DOHH2 (cell line): ENCODE results near the gene EML1.

ENCODE experiments used
- H3F3A ChIP-seq: fragments of 200-600 bp; sonication (generic), shearing (Covaris generic); 2 replicates; pipeline ENCODE4 v1.6.0; 2016; ENCODE audit warnings: antibody characterized with exemption, mild to moderate bottlenecking; ENCODE audit not compliant: control insufficient read depth, insufficient read depth
- H3K27ac ChIP-seq: fragments of 200-600 bp; sonication (generic); 2 replicates; pipeline ENCODE4 v1.5.1; 2014; ENCODE audit warnings: low read depth, mild to moderate bottlenecking, low read length, moderate library complexity
- H3K27me3 ChIP-seq: fragments of 200-600 bp; sonication (generic); 2 replicates; pipeline ENCODE4 v1.6.1; 2014; ENCODE audit warnings: mild to moderate bottlenecking, low read length, mixed read lengths; ENCODE audit not compliant: control insufficient read depth
- H3K36me3 ChIP-seq: fragments of 200-600 bp; sonication (generic); 2 replicates; pipeline ENCODE4 v1.6.1; 2014; ENCODE audit warnings: mild to moderate bottlenecking, low read length, moderate library complexity, mixed read lengths; ENCODE audit not compliant: control insufficient read depth
- H3K4me1 ChIP-seq: fragments of 200-600 bp; sonication (generic); 2 replicates; pipeline ENCODE4 v1.6.1; 2014; ENCODE audit warnings: mild to moderate bottlenecking, low read length, mixed read lengths; ENCODE audit not compliant: control insufficient read depth
- H3K4me2 ChIP-seq: fragments of 200-600 bp; sonication (generic); 2 replicates; pipeline ENCODE4 v1.6.0; 2014; ENCODE audit warnings: mild to moderate bottlenecking, low read length, moderate library complexity
- H3K4me3 ChIP-seq: fragments of 200-600 bp; sonication (generic); 2 replicates; pipeline ENCODE4 v1.5.1; 2014; ENCODE audit warnings: mild to moderate bottlenecking, low read length, mixed read lengths
- H3K79me2 ChIP-seq: fragments of 200-600 bp; sonication (generic); 2 replicates; pipeline ENCODE4 v1.6.1; 2014; ENCODE audit warnings: mild to moderate bottlenecking, low read length, mixed read lengths; ENCODE audit not compliant: control insufficient read depth
- H3K9me2 ChIP-seq: fragments of 200-600 bp; sonication (generic); replicated peaks from 2 replicates; pipeline ENCODE4 v1.6.1; 2014; ENCODE audit warnings: mild to moderate bottlenecking, low read length, mixed read lengths; ENCODE audit not compliant: control insufficient read depth
- H3K9me3 ChIP-seq: fragments of 200-600 bp; sonication (generic); 2 replicates; pipeline ENCODE4 v1.6.1; 2014; ENCODE audit warnings: antibody characterized with exemption, low read length, mixed read lengths; ENCODE audit not compliant: control insufficient read depth, insufficient read depth
- H4K20me1 ChIP-seq: fragments of 200-600 bp; sonication (generic); 2 replicates; pipeline ENCODE4 v1.6.0; 2014; ENCODE audit warnings: low read depth, mild to moderate bottlenecking, antibody characterized with exemption, low read length, moderate library complexity; ENCODE audit not compliant: control insufficient read depth, insufficient read depth
- CTCF ChIP-seq: fragments of 200-600 bp; sonication (generic); IDR thresholded peaks from one replicate; pipeline ENCODE4 v1.5.1; 2014; ENCODE audit warnings: antibody characterized with exemption, mild to moderate bottlenecking, low read depth, low read length; ENCODE audit not compliant: poor library complexity, severe bottlenecking
- EZH2phosphoT487 ChIP-seq: fragments of 200-600 bp; sonication (generic); IDR thresholded peaks from 2 replicates; pipeline ENCODE4 v1.6.1; 2017; ENCODE audit warnings: borderline replicate concordance, mild to moderate bottlenecking, antibody characterized with exemption, low read length, moderate library complexity, mixed read lengths

The EML1 gene

GRCh38 chr14:99958380-99958779, 165.2 kb downstream of the EML1 start:
- H3K79me2 ChIP-seq = no peaks in the 10 kb centered on the region
- H3K27me3 ChIP-seq = no peaks in the 10 kb centered on the region

DNA sequence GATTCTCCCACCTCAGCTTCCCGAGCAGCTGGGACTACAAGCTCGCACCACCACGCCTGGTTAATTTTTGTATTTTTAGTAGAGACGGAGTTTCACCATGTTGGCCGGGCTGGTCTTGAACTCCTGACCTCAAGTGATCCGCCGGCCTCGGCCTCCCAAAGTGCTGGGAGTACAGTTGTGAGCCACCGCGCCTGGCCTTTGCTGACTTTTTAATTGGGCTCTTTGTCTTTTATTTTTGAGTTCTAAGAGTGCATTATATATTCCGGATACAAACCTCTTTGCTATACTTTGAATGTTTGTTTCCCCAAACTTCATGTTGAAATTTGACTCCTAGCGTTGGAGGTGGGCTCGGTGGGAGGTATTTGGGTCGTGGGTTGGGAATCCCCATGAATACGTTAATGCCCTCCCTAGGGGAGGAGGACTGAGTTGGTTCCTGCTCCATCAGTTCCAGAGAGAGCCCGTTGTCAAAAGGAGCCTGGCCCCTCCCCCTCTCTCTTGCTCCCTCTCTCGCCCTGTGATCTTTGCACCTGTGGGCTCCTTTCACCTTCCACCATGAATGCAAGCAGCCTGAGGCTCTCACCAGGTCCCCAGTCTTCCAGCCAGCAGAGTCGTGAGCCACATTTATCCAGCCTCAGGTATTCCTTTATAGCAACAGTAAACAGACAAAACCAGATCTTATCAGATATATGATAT, 168.8 kb downstream of the EML1 start:
- no peaks in the 10 kb centered on the region for H3K9me2 ChIP-seq
- no peak overlapping the region for H3K27ac ChIP-seq
- no peaks in the 10 kb centered on the region for H3K36me3 ChIP-seq
- no peaks in the 10 kb centered on the region for H3K9me3 ChIP-seq
- TF ChIP-seq CTCF (no peak), EZH2phosphoT487 (no peak)
- no peaks in the 10 kb centered on the region for H3K4me1 ChIP-seq
- no peak overlapping the region for H3K4me3 ChIP-seq
- no peaks in the 10 kb centered on the region for H3K27me3 ChIP-seq
- no peaks in the 10 kb centered on the region for H4K20me1 ChIP-seq
- H3K79me2 ChIP-seq = no peaks in the 10 kb centered on the region
- H3F3A ChIP-seq = no peaks in the 10 kb centered on the region
- no peak overlapping the region for H3K4me2 ChIP-seq

More at GRCh38 chr14:99958380-99958779, 165.2 kb downstream of the EML1 start:
- H3F3A ChIP-seq = no peaks in the 10 kb centered on the region
- H4K20me1 ChIP-seq = no peaks in the 10 kb centered on the region
- H3K4me3 ChIP-seq = no peak overlapping the region
- no peaks in the 10 kb centered on the region for H3K4me1 ChIP-seq
- no peaks in the 10 kb centered on the region for H3K36me3 ChIP-seq
- H3K27ac ChIP-seq = no peak overlapping the region
- TF ChIP-seq CTCF (no peak), EZH2phosphoT487 (no peak)
- no peaks in the 10 kb centered on the region for H3K9me2 ChIP-seq
- 0 out of 2 replicates have a peak, but pooled peaks cover under 1% of the 10 kb centered on the region for H3K9me3 ChIP-seq
- no peak overlapping the region for H3K4me2 ChIP-seq

DNA sequence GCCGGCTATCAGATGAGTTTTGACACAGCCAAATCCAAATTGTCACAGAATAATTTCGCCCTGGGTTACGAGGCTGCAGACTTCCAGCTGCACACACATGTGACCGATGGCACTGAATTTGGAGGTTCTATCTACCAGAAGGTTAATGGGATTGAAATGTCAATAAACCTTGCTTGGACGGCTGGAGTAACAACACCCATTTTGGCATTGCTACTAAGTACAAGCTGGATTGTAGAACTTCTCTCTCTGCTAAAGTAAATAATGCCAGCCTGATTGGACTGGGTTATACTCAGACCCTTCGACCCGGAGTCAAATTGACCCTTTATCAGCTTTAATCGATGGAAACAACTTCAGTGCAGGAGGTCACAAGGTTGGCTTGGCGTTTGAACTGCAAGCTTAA, 171.8 kb downstream of the EML1 start:
- no peaks in the 10 kb centered on the region for H3K36me3 ChIP-seq
- no peaks in the 10 kb centered on the region for H3K4me1 ChIP-seq
- no peaks in the 10 kb centered on the region for H4K20me1 ChIP-seq
- H3F3A ChIP-seq = no peaks in the 10 kb centered on the region
- peaks cover 7% of the 10 kb centered on the region for H3K27me3 ChIP-seq
- H3K9me2 ChIP-seq = no peaks in the 10 kb centered on the region
- no peak overlapping the region for H3K4me3 ChIP-seq
- H3K27ac ChIP-seq = no peak overlapping the region
- no peak overlapping the region for H3K4me2 ChIP-seq
- TF ChIP-seq EZH2phosphoT487 (no peak), CTCF (no peak)
- H3K9me3 ChIP-seq = no peaks in the 10 kb centered on the region
- H3K79me2 ChIP-seq = no peaks in the 10 kb centered on the region
